DLD1 (cell line): ENCODE data around the gene PLIN4.
"Not testable (repeated sequence)": the region's sequence is repeated elsewhere in the genome, so short reads cannot be mapped to it uniquely, and the experiment has no call there.

ENCODE experiments used
- in situ Hi-C: cut with HindIII; loops from 2 replicates; pipeline ENCODE4 v1.10.0; 2017; ENCODE audit warnings: low sequenced_read_pairs

Gene PLIN4

GRCh38 chr19:4527377-4527776 lies 9.1 kb upstream of the PLIN4 start:
- in situ Hi-C loops: not testable (repeated sequence)

DNA sequence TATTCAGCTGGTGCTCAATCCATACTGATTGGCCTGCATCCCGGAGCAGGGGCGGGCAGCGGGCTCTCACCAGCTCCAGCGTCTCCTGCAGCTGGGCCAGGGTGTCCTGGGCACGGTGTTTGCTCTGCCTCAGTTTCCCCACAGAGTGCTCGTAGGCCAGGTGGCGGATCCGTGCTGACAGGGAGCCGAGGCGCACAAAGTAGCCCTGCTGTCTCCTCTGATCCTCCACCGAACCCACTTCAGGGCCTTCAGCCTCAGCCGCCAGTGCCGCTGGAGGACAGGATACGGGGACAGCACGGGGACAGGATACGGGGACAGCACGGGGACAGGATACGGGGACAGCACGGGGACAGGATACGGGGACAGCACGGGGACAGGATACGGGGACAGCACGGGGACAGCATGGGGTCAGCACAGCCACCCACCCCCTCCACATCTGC lies 7.3 kb upstream of the PLIN4 start:
- in situ Hi-C loops: no loop called here

GRCh38 chr19:4524808-4525562 lies 6.7 kb upstream of the PLIN4 start:
- in situ Hi-C loops: no loop called here

DNA sequence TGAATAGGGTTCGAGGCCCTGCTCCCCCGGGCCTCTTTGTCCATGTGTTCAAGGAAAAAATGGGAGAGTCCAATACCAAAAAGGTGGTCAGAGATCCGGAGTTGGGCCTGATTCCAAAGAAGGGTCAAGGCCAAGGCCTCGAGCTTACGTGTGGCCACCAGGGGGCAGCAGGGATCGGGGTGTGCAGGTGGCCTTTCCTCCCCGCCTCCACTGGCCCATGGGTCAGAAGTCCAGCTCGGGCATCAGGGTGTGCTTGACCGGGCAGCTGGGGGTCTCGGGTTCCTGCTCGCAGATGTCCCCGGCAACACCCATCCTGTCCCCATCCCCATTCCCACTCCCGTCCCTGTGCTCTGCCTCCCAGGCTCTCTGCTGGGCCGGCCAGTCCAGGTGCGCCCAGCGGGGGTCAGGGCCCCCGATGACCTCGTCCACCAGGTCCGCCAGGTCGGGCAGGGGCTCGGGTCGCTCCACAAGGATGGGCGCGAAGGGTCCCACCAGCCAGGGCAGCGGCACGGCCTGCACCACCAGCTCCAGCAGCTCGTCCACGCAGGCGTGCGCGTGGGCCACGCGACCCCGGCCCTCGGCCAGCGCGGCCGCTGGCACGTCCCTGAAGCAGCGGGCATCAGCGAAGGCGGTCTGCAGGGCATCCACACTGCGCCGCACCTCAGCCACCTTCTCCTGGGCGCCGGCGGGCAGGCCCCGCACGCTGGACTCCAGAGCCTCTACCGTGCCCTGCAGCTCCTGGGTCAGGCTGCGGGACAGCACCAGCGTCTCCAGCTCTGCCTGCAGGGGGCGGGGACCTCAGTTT lies 5.2 kb upstream of the PLIN4 start:
- in situ Hi-C loops: no loop called here

DNA sequence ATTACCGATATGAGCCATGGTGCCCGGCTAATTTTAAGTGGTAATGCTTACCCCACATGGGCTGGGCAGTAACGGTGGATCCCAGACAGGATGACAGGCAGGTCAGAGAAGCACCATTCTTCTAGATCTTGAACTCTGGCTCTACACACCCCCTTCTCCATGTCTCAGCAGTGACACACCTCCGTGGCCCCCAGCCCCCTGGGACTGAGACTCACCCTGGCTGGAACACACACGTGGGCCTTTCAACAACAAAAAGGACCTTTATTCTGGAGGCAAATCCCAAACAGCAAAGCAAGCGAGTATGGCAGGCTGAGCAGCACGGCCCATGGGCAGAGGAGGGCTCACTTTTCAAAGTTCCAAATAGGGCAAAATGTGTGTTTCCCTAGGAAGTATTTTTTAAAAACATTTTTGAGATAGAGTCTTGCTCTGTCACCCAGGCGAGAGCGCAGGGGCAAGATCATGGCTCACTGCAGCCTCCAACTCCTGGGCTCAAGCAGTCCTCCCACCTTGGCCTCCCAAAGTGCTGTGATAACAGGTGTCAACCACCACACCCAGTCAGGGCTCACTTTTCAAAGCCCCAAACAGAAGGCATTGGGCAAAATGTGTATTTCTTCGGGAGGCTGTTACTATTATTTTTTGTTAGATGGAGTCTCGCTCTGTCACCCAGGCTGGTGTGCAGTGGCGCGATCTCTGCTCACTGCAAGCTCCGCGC lies 4.2 kb upstream of the PLIN4 start:
- in situ Hi-C loops: no loop called here

DNA sequence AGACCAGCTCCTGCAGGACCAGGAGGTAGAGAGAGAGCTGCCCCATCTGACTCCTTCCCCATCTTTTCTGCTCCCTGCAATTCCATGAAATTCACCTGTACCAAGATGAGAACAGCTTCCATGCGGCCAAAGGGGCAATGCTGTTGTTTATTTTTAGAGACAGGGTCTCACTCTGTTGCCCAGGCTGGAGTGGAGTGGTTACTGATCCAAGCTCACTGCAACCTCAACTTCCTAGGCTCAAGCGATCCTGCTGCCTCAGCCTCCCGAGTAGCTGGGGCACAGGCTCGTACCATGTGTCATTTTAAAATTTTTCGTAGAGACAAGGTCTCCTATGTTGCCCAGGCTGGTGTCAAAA lies 3.6 kb upstream of the PLIN4 start:
- in situ Hi-C loops: no loop called here

DNA sequence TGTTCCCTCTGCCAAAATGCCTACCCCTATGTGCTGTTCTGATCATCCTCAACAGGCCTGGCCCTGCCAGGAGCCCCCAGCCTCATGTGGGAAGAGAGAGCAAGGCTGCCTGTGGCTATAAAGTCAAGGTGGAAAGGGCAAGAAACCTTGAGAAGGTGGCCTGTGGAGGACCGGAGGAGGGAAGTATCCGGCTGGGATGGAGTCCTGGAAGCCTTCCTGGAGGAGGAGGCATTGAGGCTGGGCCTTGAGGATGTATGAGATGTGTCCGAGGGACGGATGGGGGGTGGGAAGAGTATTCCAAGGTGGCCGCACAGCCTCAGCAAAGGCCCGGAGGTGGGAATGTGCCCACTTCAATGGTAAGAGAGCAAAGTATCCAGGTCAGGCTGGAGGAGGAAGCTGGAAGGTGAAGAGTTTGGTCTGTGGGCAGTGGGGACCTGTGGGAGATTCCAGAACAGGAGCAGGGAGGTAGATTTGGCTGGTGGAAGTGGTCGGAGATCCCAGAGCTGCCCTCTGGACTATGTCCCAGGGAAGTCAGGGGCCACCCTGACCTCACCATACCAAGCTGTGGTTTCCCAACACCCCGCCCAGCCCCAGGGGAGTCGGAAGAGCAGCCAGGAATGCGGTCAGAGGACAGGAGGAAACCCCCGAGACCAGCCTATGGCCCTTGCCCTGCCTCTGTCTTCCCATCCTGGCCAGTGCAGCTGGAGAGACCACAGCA lies 3.0 kb upstream of the PLIN4 start:
- in situ Hi-C loops: no loop called here

- in situ Hi-C loops: no loop called here
Observed at GRCh38 chr19:4519521-4520277, 1.4 kb upstream of the PLIN4 start.

DNA sequence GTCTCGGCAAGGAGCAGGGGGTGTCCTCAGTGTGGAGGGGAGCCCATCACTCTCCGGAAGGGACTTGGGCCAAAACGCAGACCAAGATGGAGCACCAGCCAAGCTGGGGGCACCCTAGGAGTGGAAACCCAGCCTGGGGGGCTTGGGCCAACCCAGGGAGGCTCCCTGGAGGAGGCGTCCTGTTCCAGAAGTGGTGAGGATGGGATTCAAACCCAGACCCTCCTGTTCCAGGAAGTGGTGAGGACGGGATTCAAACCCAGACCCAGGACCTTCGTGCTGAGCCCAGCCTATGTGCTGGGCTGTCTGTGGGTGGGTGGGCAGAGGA lies 848 bp upstream of the PLIN4 start:
- in situ Hi-C loops: no loop called here

GRCh38 chr19:4517451-4518057 lies 732 bp downstream of the PLIN4 start:
- in situ Hi-C loops: no loop called here

DNA sequence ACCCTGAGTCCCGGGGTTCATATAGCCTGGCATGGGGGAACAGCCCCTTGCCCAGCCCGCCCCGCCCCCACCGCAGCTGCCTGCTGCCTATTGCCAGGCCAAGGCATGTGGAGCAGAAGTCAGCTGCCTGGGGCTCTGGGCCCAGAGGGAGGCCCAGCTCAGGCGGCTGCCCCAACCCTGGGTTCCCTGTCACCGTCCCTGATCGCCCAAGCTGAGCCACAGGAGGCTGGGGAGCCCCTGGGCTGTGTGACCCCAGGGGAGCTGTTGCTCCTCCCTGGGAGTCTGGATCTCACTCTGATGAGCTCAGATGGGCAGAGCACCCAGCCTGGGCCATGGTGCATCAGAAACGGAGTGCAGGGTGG lies 1.4 kb downstream of the PLIN4 start:
- in situ Hi-C loops: no loop called here

GRCh38 chr19:4516199-4516938 lies 1.9 kb downstream of the PLIN4 start:
- in situ Hi-C loops: no loop called here

DNA sequence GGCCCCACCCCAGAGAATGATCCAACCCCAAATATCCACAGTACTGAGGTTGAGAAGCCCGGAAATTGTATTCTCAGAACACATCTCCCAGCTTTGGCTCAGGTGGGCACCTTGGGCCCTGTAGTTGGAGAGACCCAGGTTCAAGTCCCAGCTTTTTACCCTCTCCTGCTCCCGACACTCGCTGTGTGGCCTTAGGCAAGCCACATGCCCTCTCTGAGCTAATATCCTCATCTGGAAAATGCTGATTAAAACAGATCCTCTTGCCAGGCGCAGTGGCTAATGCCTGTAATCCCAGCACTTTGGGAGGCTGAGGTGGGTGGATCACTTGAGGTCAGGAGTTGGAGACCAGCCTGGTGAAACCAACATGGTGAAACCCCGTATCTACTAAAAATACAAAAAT lies 2.6 kb downstream of the PLIN4 start:
- in situ Hi-C loops: no loop called here

DNA sequence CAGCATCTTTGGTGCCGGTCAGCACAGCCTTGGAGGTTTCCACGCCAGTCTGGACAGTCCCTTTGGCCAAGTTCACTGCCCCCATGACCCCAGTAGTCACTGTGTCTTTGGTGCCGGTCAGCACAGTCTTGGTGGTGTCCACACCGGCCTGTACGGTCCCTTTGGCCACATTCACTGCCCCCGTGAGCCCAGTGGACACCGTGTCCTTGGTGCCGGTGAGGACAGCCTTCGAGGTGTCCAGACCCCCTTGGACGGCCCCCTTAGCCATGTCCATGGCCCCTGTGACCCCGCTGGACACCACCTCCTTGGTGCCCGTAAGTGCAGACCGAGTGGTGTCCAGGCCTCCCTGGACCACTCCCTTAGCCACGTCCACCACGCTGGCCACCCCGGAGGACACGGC lies 5.0 kb downstream of the PLIN4 start:
- in situ Hi-C loops: no loop called here

- in situ Hi-C loops: no loop called here
Observed at GRCh38 chr19:4512070-4512469, 6.2 kb downstream of the PLIN4 start.

- in situ Hi-C loops: no loop called here
Observed at GRCh38 chr19:4511300-4512054, 6.8 kb downstream of the PLIN4 start.

GRCh38 chr19:4510435-4511255 lies 7.6 kb downstream of the PLIN4 start:
- in situ Hi-C loops: no loop called here

- in situ Hi-C loops: no loop called here
Observed at GRCh38 chr19:4508698-4509097, 9.6 kb downstream of the PLIN4 start.
